H1 (cell line): ENCODE measurements around the gene HAGH. TPM values are rescaled to one million over a fixed set of nuclear protein-coding genes. Genes with fewer than 3 reads are reported as not detected.

Experiments
- CTCF ChIA-PET: fragments of 300-600 bp; sonication (Branson Sonifier 250); formaldehyde crosslinking; loops from one replicate; lab custom pipeline; 2021; ENCODE audit not compliant: partially characterized antibody; lab: Charles Lee
- POLR2A ChIA-PET: fragments of 300-600 bp; sonication (Branson Sonifier 250); formaldehyde crosslinking; loops from one replicate; lab custom pipeline; 2021; ENCODE audit warnings: inconsistent platforms; ENCODE audit not compliant: partially characterized antibody; lab: Charles Lee
- DNase-seq, 2 experiments: peaks; one replicate each; pipeline versions ENCODE4 v3.0.0 to v3.0.0-alpha.2; 2010 to 2022; ENCODE audit warnings: low spot score in 2 of 2, low read depth in 1 of 2, mixed read lengths in 1 of 2
- FAIRE-seq: peaks from 2 replicates; lab custom pipeline; 2011; peaks lifted over from hg19 to GRCh38; lab: Jason Lieb, UNC
- H2AFZ ChIP-seq: 2 replicates; pipeline ENCODE4 v1.8.1; 2012; ENCODE audit warnings: low read length, inconsistent platforms
- H2AK5ac ChIP-seq: 2 replicates; pipeline ENCODE4 v1.6.1; 2013; ENCODE audit warnings: low read depth, low read length
- H2BK120ac ChIP-seq: replicated peaks from 2 replicates; pipeline ENCODE3; 2013; ENCODE audit warnings: low read depth, low read length, inconsistent platforms
- H2BK12ac ChIP-seq: 2 replicates; pipeline ENCODE4 v1.6.1; 2013; ENCODE audit warnings: low read depth, low read length
- H2BK15ac ChIP-seq: 2 replicates; pipeline ENCODE4 v1.6.1; 2013; ENCODE audit warnings: low read length
- H2BK20ac ChIP-seq: 2 replicates; pipeline ENCODE4 v1.6.1; 2013; ENCODE audit warnings: low read length
- H2BK5ac ChIP-seq: 2 replicates; pipeline ENCODE4 v1.6.1; 2013; ENCODE audit warnings: low read depth, low read length
- H3K14ac ChIP-seq: 2 replicates; pipeline ENCODE4 v1.6.1; 2013; ENCODE audit warnings: inconsistent platforms; ENCODE audit not compliant: insufficient read length
- H3K18ac ChIP-seq: 2 replicates; pipeline ENCODE4 v1.6.1; 2013; ENCODE audit warnings: low read length; ENCODE audit errors: extremely low read depth
- H3K23ac ChIP-seq: 2 replicates; pipeline ENCODE4 v1.6.1; 2013; ENCODE audit warnings: inconsistent platforms; ENCODE audit not compliant: insufficient read length
- H3K23me2 ChIP-seq: 2 replicates; pipeline ENCODE4 v1.6.1; 2013; ENCODE audit warnings: low read depth, low read length
- H3K27ac ChIP-seq: 2 replicates; pipeline ENCODE4 v1.6.1; 2011; ENCODE audit warnings: low read depth, low read length, inconsistent platforms
- H3K27me3 ChIP-seq, 4 experiments: replicated peaks in 1 of 4; 1 replicate in 1 of 4; 2 replicates in 3 of 4; pipeline versions ENCODE4 v1.6.1 to v1.8.1; 2011 to 2013; ENCODE audit warnings: low read length in 3 of 4, mild to moderate bottlenecking in 3 of 4, inconsistent platforms in 2 of 4, mixed read lengths in 2 of 4, moderate library complexity in 1 of 4; ENCODE audit not compliant: control insufficient read depth in 3 of 4, insufficient read depth in 3 of 4; ENCODE audit errors: extremely low read depth in 1 of 4
- H3K36me3 ChIP-seq, 4 experiments: 2 replicates each; pipeline versions ENCODE4 v1.6.1 to v1.8.1; 2011 to 2013; ENCODE audit warnings: mild to moderate bottlenecking in 4 of 4, low read length in 3 of 4, moderate library complexity in 2 of 4, control low read depth in 1 of 4, inconsistent platforms in 1 of 4; ENCODE audit not compliant: insufficient read depth in 4 of 4, control insufficient read depth in 2 of 4
- H3K4ac ChIP-seq: replicated peaks from 2 replicates; pipeline ENCODE3; 2013; ENCODE audit warnings: low read length, low read depth, mixed read lengths, inconsistent platforms; ENCODE audit not compliant: insufficient read length
- H3K4me1 ChIP-seq, 4 experiments: replicated peaks in 1 of 4; 1 replicate in 1 of 4; 2 replicates in 3 of 4; pipeline versions ENCODE4 v1.6.1 to v1.8.1; 2011 to 2013; ENCODE audit warnings: low read length in 3 of 4, inconsistent platforms in 2 of 4, mixed read lengths in 1 of 4; ENCODE audit not compliant: insufficient read depth in 4 of 4, control insufficient read depth in 3 of 4
- H3K4me2 ChIP-seq, 2 experiments: 2 replicates each; pipeline versions ENCODE4 v1.6.1 to v1.8.1; 2011 to 2013; ENCODE audit warnings: low read depth in 2 of 2, low read length in 2 of 2, control low read depth in 1 of 2, inconsistent platforms in 1 of 2, mild to moderate bottlenecking in 1 of 2; ENCODE audit not compliant: insufficient read depth in 1 of 2
- H3K4me3 ChIP-seq, 4 experiments: fragments of 200-600, 300-600 bp in 1 of 4; sonication (generic), shearing (Covaris generic), sonication (Bioruptor Twin) in 1 of 4; 2 replicates each; pipeline versions ENCODE4 v1.5.1 to v1.8.1; 2011 to 2016; ENCODE audit warnings: low read length in 4 of 4, low read depth in 3 of 4, control low read depth in 2 of 4, inconsistent platforms in 2 of 4, mild to moderate bottlenecking in 2 of 4, mixed read lengths in 1 of 4, moderate library complexity in 1 of 4; ENCODE audit not compliant: insufficient read depth in 2 of 4; ENCODE audit errors: extremely low read depth in 1 of 4
- H3K56ac ChIP-seq: replicated peaks from 2 replicates; pipeline ENCODE3; 2013; ENCODE audit warnings: low read depth, mild to moderate bottlenecking, mixed read lengths, low read length, inconsistent platforms; ENCODE audit not compliant: insufficient read length
- H3K79me1 ChIP-seq: 2 replicates; pipeline ENCODE4 v1.6.1; 2013; ENCODE audit warnings: low read depth, low read length, control low read depth
- H3K79me2 ChIP-seq, 2 experiments: 2 replicates each; pipeline versions ENCODE4 v1.6.1 to v1.8.1; 2012 to 2013; ENCODE audit warnings: low read length in 2 of 2, mild to moderate bottlenecking in 2 of 2, inconsistent platforms in 1 of 2; ENCODE audit not compliant: insufficient read depth in 2 of 2, control insufficient read depth in 1 of 2
- H3K9ac ChIP-seq, 4 experiments: replicated peaks in 1 of 4; 1 replicate in 1 of 4; 2 replicates in 3 of 4; pipeline versions ENCODE4 v1.6.1 to v1.8.1; 2011 to 2013; ENCODE audit warnings: low read depth in 3 of 4, low read length in 3 of 4, control low read depth in 2 of 4, mild to moderate bottlenecking in 2 of 4, moderate library complexity in 2 of 4, inconsistent platforms in 1 of 4; ENCODE audit errors: extremely low read depth in 1 of 4
- H3K9me3 ChIP-seq, 2 experiments: 2 replicates each; pipeline versions ENCODE4 v1.6.1 to v1.8.1; 2012 to 2013; ENCODE audit warnings: mild to moderate bottlenecking in 2 of 2, moderate library complexity in 2 of 2, control low read depth in 1 of 2, inconsistent platforms in 1 of 2, low read depth in 1 of 2, low read length in 1 of 2, mixed read lengths in 1 of 2; ENCODE audit not compliant: insufficient read depth in 2 of 2
- H4K20me1 ChIP-seq, 2 experiments: replicated peaks in 1 of 2; 2 replicates each; pipeline versions ENCODE3 to v1.8.1; 2011 to 2013; ENCODE audit warnings: inconsistent platforms in 2 of 2, low read length in 2 of 2, mild to moderate bottlenecking in 1 of 2; ENCODE audit not compliant: insufficient read depth in 2 of 2, control insufficient read depth in 1 of 2
- H4K5ac ChIP-seq: 2 replicates; pipeline ENCODE4 v1.6.1; 2013; ENCODE audit warnings: low read length, low read depth, mixed read lengths, inconsistent platforms; ENCODE audit not compliant: insufficient read length
- H4K8ac ChIP-seq: 2 replicates; pipeline ENCODE4 v1.8.0; 2013; ENCODE audit warnings: mild to moderate bottlenecking, moderate library complexity, low read length, inconsistent platforms; ENCODE audit not compliant: insufficient read depth; ENCODE audit errors: extremely low read depth
- H4K91ac ChIP-seq: replicated peaks from 2 replicates; pipeline ENCODE3; 2013; ENCODE audit warnings: low read length, mixed read lengths, inconsistent platforms; ENCODE audit not compliant: insufficient read length
- ASH2L ChIP-seq: fragments of 200-600, 300-600 bp; sonication (generic); IDR thresholded peaks from one replicate; pipeline ENCODE4 v1.7.1; 2017; ENCODE audit warnings: low read length
- CHD1 ChIP-seq: IDR thresholded peaks from 2 replicates; pipeline ENCODE4 v1.6.1; 2012; ENCODE audit warnings: low read depth, low read length, improper control_type of control experiment
- CTBP2 ChIP-seq: IDR thresholded peaks from 2 replicates; pipeline ENCODE4 v1.7.0; 2011; ENCODE audit warnings: borderline replicate concordance, mild to moderate bottlenecking, moderate library complexity, mixed read lengths, low read length; ENCODE audit not compliant: insufficient read depth, insufficient read length
- EP300 ChIP-seq, 2 experiments: IDR thresholded peaks; 1 replicate in 1 of 2; 2 replicates in 1 of 2; pipeline ENCODE4 v1.6.1; 2011 to 2012; ENCODE audit warnings: low read depth in 2 of 2, low read length in 2 of 2, mild to moderate bottlenecking in 2 of 2, borderline replicate concordance in 1 of 2, inconsistent platforms in 1 of 2, moderate library complexity in 1 of 2
- KDM1A ChIP-seq: fragments of 200-600, 300-600 bp; sonication (generic); IDR thresholded peaks from 2 replicates; pipeline ENCODE4 v1.7.1; 2016; ENCODE audit warnings: mild to moderate bottlenecking, low read length, borderline replicate concordance
- POLR2A ChIP-seq, 2 experiments: IDR thresholded peaks; 1 replicate in 1 of 2; 2 replicates in 1 of 2; pipeline ENCODE4 v1.6.1; 2011; ENCODE audit warnings: low read depth in 2 of 2, low read length in 2 of 2, mild to moderate bottlenecking in 2 of 2; ENCODE audit errors: control extremely low read depth in 1 of 2
- RNF2 ChIP-seq: fragments of 200-900, 300-1000 bp; sonication (generic); IDR thresholded peaks from 2 replicates; pipeline ENCODE4 v1.7.1; 2016; ENCODE audit warnings: borderline replicate concordance, low read depth, mild to moderate bottlenecking, antibody characterized with exemption, low read length; ENCODE audit not compliant: poor library complexity, severe bottlenecking; ENCODE audit errors: missing control alignments
- RXRA ChIP-seq: IDR thresholded peaks from 2 replicates; pipeline ENCODE4 v1.6.1; 2011; ENCODE audit warnings: low read depth, mild to moderate bottlenecking, low read length, moderate library complexity; ENCODE audit not compliant: insufficient read depth
- SIRT6 ChIP-seq: IDR thresholded peaks from one replicate; pipeline ENCODE4 v1.7.1; 2012; ENCODE audit warnings: low read length, inconsistent platforms
- WGBS, 2 experiments: shearing (Covaris generic) in 1 of 2; methylation state at CpG; one replicate each; pipeline versions ENCODE4 v1.1.6 to v1.1.7; 2013 to 2015; ENCODE audit warnings: low lambda C conversion rate in 2 of 2, mixed read lengths in 2 of 2, inconsistent platforms in 1 of 2, low coverage in 1 of 2, missing lambda C conversion rate in 1 of 2; ENCODE audit not compliant: insufficient replicate concordance in 2 of 2, insufficient coverage in 1 of 2, insufficient read length in 1 of 2; ENCODE audit errors: extremely low coverage in 1 of 2, missing lambda C conversion rate in 1 of 2; 5-methylcytosine and 5-hydroxymethylcytosine counted together
- polyA plus RNA-seq, 7 experiments: library from polyadenylated mRNA; depleted of rRNA in 3 of 7; stranded (reverse) in 5 of 7; unstranded in 2 of 7; fragments of >200 nt in 5 of 7; fragments of 200-250 nt in 2 of 7; gene quantifications; 1 replicate in 5 of 7; 2 replicates in 1 of 7; 4 replicates in 1 of 7; pipeline versions ENCODE4 v1.2.1 to v1.2.3, GENCODE V29; 2011 to 2013; ENCODE audit warnings: missing spikeins in 2 of 7, mixed read lengths in 2 of 7
- total RNA-seq: library from RNA; stranded (reverse); fragmentation: NEBNext Ultra II Directional; extraction: Animal tissue kit (Norgen Biotek cat#: 25700); gene quantifications from 2 replicates; pipeline ENCODE4 v1.2.1, GENCODE V29; 2021

The HAGH gene
- total and polyA plus RNA-seq, 2 of the 8 experiments (the other 6 are each of a cell fraction or from before 2014, with no cell fraction given): 28.7 to 40.6 TPM

DNA sequence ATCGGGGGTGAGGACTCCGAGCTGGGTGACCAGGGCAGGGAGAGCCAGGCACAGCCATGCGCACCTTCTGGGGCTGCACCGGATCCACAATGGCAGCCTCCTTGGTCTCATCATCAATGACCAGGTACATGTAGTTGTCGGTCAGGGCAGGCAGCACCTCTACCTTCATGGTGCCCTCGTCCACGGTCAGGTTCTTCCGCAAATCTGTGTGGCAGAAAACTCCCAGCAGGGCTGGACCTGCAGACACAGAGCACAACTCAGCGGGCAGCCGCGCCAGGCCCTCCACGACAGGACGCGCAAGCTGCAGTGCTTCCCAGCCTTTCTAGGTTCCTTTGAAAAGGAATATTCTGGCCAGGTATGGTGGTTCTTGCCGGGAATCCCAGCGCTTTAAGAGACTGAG lies 3.8 kb downstream of the HAGH start:
- ChIA-PET CTCF (interaction anchor here (1.1 to 2.2 kb wide), 5 partner anchors 26 to 117 kb away, joined by 3 to 11 read pairs (median 4); partner anchors contain the start of gene MAPK8IP3), POLR2A (interaction anchor here (1.6 to 1.8 kb wide), 2 partner anchors 20 to 52 kb away, joined by 4 read pairs; no protein-coding TSS in a partner anchor)
- Histone ChIP-seq H2BK15ac (no peak overlapping the region), H3K27ac (no peak overlapping the region), H2BK120ac (no peak overlapping the region), H3K23me2 (peaks cover 3% of the 10 kb centered on the region; the same call in 1 of the 2 replicates), H3K4ac (no peak overlapping the region), H2BK20ac (no peak overlapping the region), H3K9me3 (no peaks in the 10 kb centered on the region), H3K4me1 (peaks cover 0 to 10% (median 3%) of the 10 kb centered on the region in 4 experiments; a peak in 5 of 7 replicates), H3K79me1 (peaks cover 7% of the 10 kb centered on the region; the same call in 1 of the 2 replicates), H3K4me3 (no peak overlapping the region), H2BK12ac (no peak overlapping the region), H2AK5ac (no peak overlapping the region), H3K9ac (no peak overlapping the region), H4K91ac (no peak overlapping the region), H2AFZ (no peak overlapping the region), H4K5ac (no peak overlapping the region), H3K23ac (no peak overlapping the region), H2BK5ac (no peak overlapping the region), H3K4me2 (no peak overlapping the region), H3K56ac (no peak overlapping the region), H3K36me3 (peaks cover 0 to 2% (median 0%) of the 10 kb centered on the region in 4 experiments; a peak in 2 of 8 replicates), H3K14ac (no peak overlapping the region), H4K20me1 (peaks cover 4 to 12% of the 10 kb centered on the region in 2 experiments), H3K18ac (no peak overlapping the region), H3K79me2 (peaks cover 0 to 7% of the 10 kb centered on the region in 2 experiments; a peak in 2 of 4 replicates), H4K8ac (no peak overlapping the region), H3K27me3 (peaks cover 0 to 5% (median 0%) of the 10 kb centered on the region in 4 experiments; a peak in 3 of 7 replicates)
- DNase-seq: no peak
- FAIRE-seq: no peak
- WGBS, 2 experiments: 84% methylated on average over 15 of the region's 16 CpGs; no CpG with 5 or more reads in 1 of the 2 experiments
- TF ChIP-seq SIRT6 (no peak), ASH2L (no peak), RXRA (no peak), EP300 (IDR thresholded peaks at IDR 0.05; ENCODE audit: borderline replicate concordance in 1 of 2, low read depth in 2 of 2, low read length in 2 of 2) (no peak), POLR2A (IDR thresholded peaks at IDR 0.05; ENCODE audit: control extremely low read depth in 1 of 2, low read depth in 2 of 2, low read length in 2 of 2) (no peak), RNF2 (no peak), CHD1 (no peak), CTBP2 (no peak), KDM1A (no peak)
